K562 (cell line): Measurements from ENCODE around the gene DNAJB11. TPM values are rescaled to one million over a fixed set of nuclear protein-coding genes. Genes with fewer than 3 reads are reported as not detected.

ENCODE experiments used
- ATAC-seq: fragments of 200-7000 bp; cut with Tn5 transposase; 3 replicates; pipeline ENCODE4 v1.9.1; 2020; ENCODE audit warnings: moderate library complexity
- BruUV-seq: library from RNA; stranded (reverse); fragments of 400-500 nt; replicated peaks from 2 replicates; lab custom pipeline; 2021; lab: Mats Ljungman, UMichigan
- CTCF ChIA-PET: fragments of 300-600 bp; formaldehyde crosslinking; extraction: SDS; loops from one replicate; lab custom pipeline; 2021; ENCODE audit warnings: low intra/inter-chr PET ratio; lab: Yijun Ruan, JAX
- POLR2A ChIA-PET: fragments of 300-600, 350-650 bp; sonication (Branson Sonifier 250); formaldehyde crosslinking; extraction: SDS; loops from one replicate; lab custom pipeline; 2021; ENCODE audit warnings: antibody characterized with exemption, inconsistent platforms; lab: Yijun Ruan, JAX
- DNase-seq, 4 experiments: peaks; one replicate each; pipeline versions ENCODE4 v3.0.0 to v3.0.0-alpha.2; 2011 to 2018; ENCODE audit warnings: low spot score in 3 of 4, mixed read lengths in 3 of 4; ENCODE audit errors: extremely low read depth in 1 of 4
- FAIRE-seq: peaks from 2 replicates; lab custom pipeline; 2011; peaks lifted over from hg19 to GRCh38; lab: Jason Lieb, UNC
- H2AFZ ChIP-seq: 2 replicates; pipeline ENCODE4 v1.6.0; 2011; ENCODE audit warnings: low read depth, low read length, control low read depth, inconsistent platforms
- H3K27ac ChIP-seq: fragments of 200-600 bp; 3 replicates; pipeline ENCODE4 v1.8.0; 2011; ENCODE audit warnings: low read depth, mild to moderate bottlenecking, control low read depth, inconsistent platforms, low read length, moderate library complexity, mixed read lengths; ENCODE audit errors: extremely low read depth
- H3K27me3 ChIP-seq, 2 experiments: fragments of 300-600 bp in 1 of 2; 2 replicates in 1 of 2; 3 replicates in 1 of 2; pipeline versions ENCODE4 v1.6.0 to v1.8.0; 2011; ENCODE audit warnings: inconsistent platforms in 2 of 2, low read length in 2 of 2, mild to moderate bottlenecking in 1 of 2, mixed read lengths in 1 of 2, moderate library complexity in 1 of 2; ENCODE audit not compliant: control insufficient read depth in 2 of 2, insufficient read depth in 2 of 2
- H3K36me3 ChIP-seq: fragments of 300-600 bp; 3 replicates; pipeline ENCODE4 v1.8.0; 2011; ENCODE audit warnings: mild to moderate bottlenecking, low read length, inconsistent platforms; ENCODE audit not compliant: control insufficient read depth, insufficient read depth
- H3K4me1 ChIP-seq, 2 experiments: fragments of 200-600 bp in 1 of 2; replicated peaks in 1 of 2; 2 replicates in 1 of 2; 3 replicates in 1 of 2; pipeline versions ENCODE4 v1.5.1 to v1.8.0; 2011; ENCODE audit warnings: inconsistent platforms in 2 of 2, low read length in 2 of 2, mild to moderate bottlenecking in 1 of 2, mixed read lengths in 1 of 2, moderate library complexity in 1 of 2; ENCODE audit not compliant: control insufficient read depth in 2 of 2, insufficient read depth in 2 of 2
- H3K4me2 ChIP-seq: 2 replicates; pipeline ENCODE4 v1.6.1; 2011; ENCODE audit warnings: low read length, control low read depth, inconsistent platforms, mixed read lengths; ENCODE audit not compliant: insufficient read depth
- H3K4me3 ChIP-seq: fragments of 200-600 bp; sonication (generic), shearing (Covaris generic); 2 replicates; pipeline ENCODE4 v1.5.1; 2016; ENCODE audit warnings: control low read depth, inconsistent platforms
- H3K79me2 ChIP-seq: fragments of 200-600 bp; 3 replicates; pipeline ENCODE4 v1.8.0; 2011; ENCODE audit warnings: low read length, inconsistent platforms; ENCODE audit not compliant: control insufficient read depth, insufficient read depth
- H3K9ac ChIP-seq, 2 experiments: 2 replicates each; pipeline versions ENCODE4 v1.6.0 to v1.6.1; 2011; ENCODE audit warnings: low read depth in 2 of 2, low read length in 2 of 2, control low read depth in 1 of 2, inconsistent platforms in 1 of 2, mild to moderate bottlenecking in 1 of 2, mixed read lengths in 1 of 2; ENCODE audit not compliant: insufficient read depth in 1 of 2
- H3K9me1 ChIP-seq: one replicate; pipeline ENCODE4 v1.6.0; 2011; ENCODE audit warnings: inconsistent platforms, mild to moderate bottlenecking, low read length, moderate library complexity; ENCODE audit not compliant: control insufficient read depth, insufficient read depth
- H3K9me3 ChIP-seq: replicated peaks from 2 replicates; pipeline ENCODE4 v1.5.1; 2011; ENCODE audit warnings: low read depth, low read length, inconsistent platforms; ENCODE audit not compliant: control insufficient read depth, insufficient read depth
- H4K20me1 ChIP-seq: replicated peaks from 2 replicates; pipeline ENCODE4 v1.6.1; 2011; ENCODE audit warnings: low read length, inconsistent platforms, mixed read lengths; ENCODE audit not compliant: control insufficient read depth, insufficient read depth
- BDP1 ChIP-seq: IDR thresholded peaks from 3 replicates; pipeline ENCODE4 v1.6.1; 2011; ENCODE audit not compliant: insufficient read length, insufficient read depth
- BRD9 ChIP-seq: fragments of 450-650 bp; IDR thresholded peaks from 2 replicates; pipeline ENCODE4 v1.6.1; 2018; ENCODE audit warnings: low read depth; ENCODE audit not compliant: partially characterized antibody
- FIP1L1 ChIP-seq: fragments of 200-400 bp; formaldehyde crosslinking; IDR thresholded peaks from 2 replicates; pipeline ENCODE4 v1.6.1; 2018; ENCODE audit warnings: mild to moderate bottlenecking, low read depth, low read length; ENCODE audit not compliant: poor library complexity, severe bottlenecking
- GATAD2B ChIP-seq: fragments of 450-650 bp; IDR thresholded peaks from 2 replicates; pipeline ENCODE4 v1.6.1; 2017; ENCODE audit warnings: mild to moderate bottlenecking, borderline replicate concordance
- LARP7 ChIP-seq: fragments of 450-650 bp; IDR thresholded peaks from 2 replicates; pipeline ENCODE4 v1.6.1; 2016
- MYNN ChIP-seq, 2 experiments: sonication (generic); formaldehyde crosslinking in 1 of 2; IDR thresholded peaks; 2 replicates each; pipeline versions ENCODE4 v1.5.0 to v1.6.1; 2016 to 2020; ENCODE audit warnings: antibody characterized with exemption in 1 of 2, missing genetic modification reagents in 1 of 2
- POLR2H ChIP-seq: IDR thresholded peaks from 2 replicates; pipeline ENCODE4 v1.6.1; 2016; ENCODE audit warnings: missing genetic modification characterization, low read depth, mild to moderate bottlenecking, control low read depth, missing compliant biosample characterization, moderate library complexity
- RBM15 ChIP-seq: fragments of 200-400 bp; formaldehyde crosslinking; IDR thresholded peaks from 2 replicates; pipeline ENCODE4 v1.6.1; 2018; ENCODE audit warnings: mild to moderate bottlenecking, low read length, moderate library complexity; ENCODE audit not compliant: insufficient read depth
- RBM22 ChIP-seq: fragments of 200-400 bp; formaldehyde crosslinking; IDR thresholded peaks from 2 replicates; pipeline ENCODE4 v1.6.1; 2018; ENCODE audit warnings: low read length, low read depth; ENCODE audit not compliant: poor library complexity, severe bottlenecking
- U2AF2 ChIP-seq: fragments of 200-400 bp; formaldehyde crosslinking; optimal IDR thresholded peaks from 2 replicates; pipeline ENCODE3; 2017; ENCODE audit warnings: low read depth, mild to moderate bottlenecking, low read length
- WHSC1 ChIP-seq: IDR thresholded peaks from one replicate; pipeline ENCODE4 v1.6.1; 2012; ENCODE audit warnings: low read length, control low read depth, inconsistent platforms
- XRCC4 ChIP-seq: IDR thresholded peaks from one replicate; pipeline ENCODE4 v1.6.1; 2011; ENCODE audit not compliant: insufficient read depth, insufficient read length; ENCODE audit errors: extremely low read depth
- ZBTB33 ChIP-seq: sonication (generic); formaldehyde crosslinking; IDR thresholded peaks from 2 replicates; pipeline ENCODE4 v1.8.1; 2023; ENCODE audit warnings: mild to moderate bottlenecking, missing genetic modification reagents
- ZNF124 ChIP-seq: sonication (generic); formaldehyde crosslinking; IDR thresholded peaks from 2 replicates; pipeline ENCODE4 v1.8.1; 2022; ENCODE audit warnings: missing genetic modification reagents
- ZNF232 ChIP-seq: sonication (generic); formaldehyde crosslinking; IDR thresholded peaks from 2 replicates; pipeline ENCODE4 v1.8.0; 2022; ENCODE audit warnings: mild to moderate bottlenecking, missing genetic modification reagents
- ZNF24 ChIP-seq: fragments of 450-650 bp; IDR thresholded peaks from 2 replicates; pipeline ENCODE4 v1.6.1; 2016
- ZNF668 ChIP-seq: fragments of 250-450 bp; sonication (Bioruptor Pico); IDR thresholded peaks from 2 replicates; pipeline ENCODE4 v1.8.0; 2022; ENCODE audit warnings: mild to moderate bottlenecking, inconsistent platforms
- in situ Hi-C: fragments of 300-500 bp; cut with MboI; formaldehyde crosslinking; loops from 4 replicates; pipeline ENCODE4 v1.15.0; 2018; ENCODE audit warnings: inconsistent platforms, mixed read lengths
- intact Hi-C: fragments of 100-400 bp; cut with micrococcal nuclease; formaldehyde crosslinking; loops from 2 replicates; pipeline ENCODE4 v1.14.2; 2022
- polyA plus RNA-seq, 8 experiments: library from polyadenylated mRNA; depleted of rRNA in 4 of 8; stranded (reverse) in 5 of 8; unstranded in 3 of 8; fragments of >200 nt; fragmentation: Nextera tagmentation in 2 of 8; fragmentation: Illumina TruSeq in 1 of 8; extraction: Ambion mirVana in 2 of 8; extraction: Trizol in 1 of 8; gene quantifications; 2 replicates each; pipeline versions ENCODE4 v1.2.1 to v1.2.3, GENCODE V29; 2011 to 2014; ENCODE audit warnings: inconsistent platforms in 1 of 8, missing spikeins in 1 of 8
- total RNA-seq, 7 experiments: library from RNA; depleted of rRNA in 6 of 7; stranded (reverse); fragments of >200 nt in 6 of 7; fragmentation: Illumina TruSeq in 2 of 7; extraction: Trizol in 2 of 7; gene quantifications; 2 replicates each; pipeline versions ENCODE4 v1.2.1 to v1.2.3, GENCODE V29; 2011 to 2021; ENCODE audit warnings: low replicate concordance in 1 of 7
- TF ChIP-seq, protein P1 (sequence below): fragments of 250-450 bp; sonication (Bioruptor Pico); IDR thresholded peaks from 2 replicates; pipeline ENCODE4 v1.9.0; 2021; ENCODE audit warnings: mild to moderate bottlenecking, inconsistent platforms
- TF ChIP-seq, protein P2 (sequence below): sonication (generic); formaldehyde crosslinking; IDR thresholded peaks from 2 replicates; pipeline ENCODE4 v1.8.1; 2023; ENCODE audit warnings: mild to moderate bottlenecking, missing genetic modification reagents

Gene DNAJB11
- total and polyA plus RNA-seq, 9 of the 15 experiments (the other 6 are each of a cell fraction or from before 2014, with no cell fraction given), result 14.8 to 74.7 (median 63.8) TPM

- no peak overlapping the region for H3K27ac ChIP-seq
- TF ChIP-seq RBM22 (no peak), LARP7 (no peak), ZNF24 (no peak), FIP1L1 (no peak), ZNF232 (no peak), ZNF668 (CRISPR knock-in tag) (no peak), ZBTB33 (CRISPR knock-in tag) (no peak), POLR2H (tag) (no peak), RBM15 (no peak), U2AF2 (no peak), WHSC1 (no peak), BRD9 (no peak), ZNF124 (CRISPR knock-in tag) (no peak), XRCC4 (no peak), GATAD2B (no peak), MYNN (IDR thresholded peaks at IDR 0.05) (no peak), MYNN (CRISPR knock-in tag; IDR thresholded peaks at IDR 0.05) (no peak), BDP1 (no peak)
- TF ChIP-seq, protein P1, sequence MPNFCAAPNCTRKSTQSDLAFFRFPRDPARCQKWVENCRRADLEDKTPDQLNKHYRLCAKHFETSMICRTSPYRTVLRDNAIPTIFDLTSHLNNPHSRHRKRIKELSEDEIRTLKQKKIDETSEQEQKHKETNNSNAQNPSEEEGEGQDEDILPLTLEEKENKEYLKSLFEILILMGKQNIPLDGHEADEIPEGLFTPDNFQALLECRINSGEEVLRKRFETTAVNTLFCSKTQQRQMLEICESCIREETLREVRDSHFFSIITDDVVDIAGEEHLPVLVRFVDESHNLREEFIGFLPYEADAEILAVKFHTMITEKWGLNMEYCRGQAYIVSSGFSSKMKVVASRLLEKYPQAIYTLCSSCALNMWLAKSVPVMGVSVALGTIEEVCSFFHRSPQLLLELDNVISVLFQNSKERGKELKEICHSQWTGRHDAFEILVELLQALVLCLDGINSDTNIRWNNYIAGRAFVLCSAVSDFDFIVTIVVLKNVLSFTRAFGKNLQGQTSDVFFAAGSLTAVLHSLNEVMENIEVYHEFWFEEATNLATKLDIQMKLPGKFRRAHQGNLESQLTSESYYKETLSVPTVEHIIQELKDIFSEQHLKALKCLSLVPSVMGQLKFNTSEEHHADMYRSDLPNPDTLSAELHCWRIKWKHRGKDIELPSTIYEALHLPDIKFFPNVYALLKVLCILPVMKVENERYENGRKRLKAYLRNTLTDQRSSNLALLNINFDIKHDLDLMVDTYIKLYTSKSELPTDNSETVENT (CRISPR knock-in tag), result no peak
- TF ChIP-seq, protein P2, sequence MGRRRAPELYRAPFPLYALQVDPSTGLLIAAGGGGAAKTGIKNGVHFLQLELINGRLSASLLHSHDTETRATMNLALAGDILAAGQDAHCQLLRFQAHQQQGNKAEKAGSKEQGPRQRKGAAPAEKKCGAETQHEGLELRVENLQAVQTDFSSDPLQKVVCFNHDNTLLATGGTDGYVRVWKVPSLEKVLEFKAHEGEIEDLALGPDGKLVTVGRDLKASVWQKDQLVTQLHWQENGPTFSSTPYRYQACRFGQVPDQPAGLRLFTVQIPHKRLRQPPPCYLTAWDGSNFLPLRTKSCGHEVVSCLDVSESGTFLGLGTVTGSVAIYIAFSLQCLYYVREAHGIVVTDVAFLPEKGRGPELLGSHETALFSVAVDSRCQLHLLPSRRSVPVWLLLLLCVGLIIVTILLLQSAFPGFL (CRISPR knock-in tag), result no peak
- no peak for FAIRE-seq
- H2AFZ ChIP-seq, result no peak overlapping the region
- in situ Hi-C loops, result no loop called here
- CTCF ChIA-PET, result no interaction called here
- no peaks in the 10 kb centered on the region; a peak in 2 of 5 replicates for H3K27me3 ChIP-seq
- POLR2A ChIA-PET, result interaction anchor here (0.7 kb wide), 1 partner anchor 34 kb away, joined by 3 read pairs; no protein-coding TSS in a partner anchor
- no TSS peak for BruUV-seq
- H4K20me1 ChIP-seq, result no peaks in the 10 kb centered on the region
- H3K9ac ChIP-seq, result no peak overlapping the region
- H3K9me3 ChIP-seq, result no peaks in the 10 kb centered on the region
- no peak overlapping the region for H3K4me3 ChIP-seq
- peaks cover 0 to 9% of the 10 kb centered on the region in 2 experiments; a peak in 2 of 5 replicates for H3K4me1 ChIP-seq
- no peaks in the 10 kb centered on the region for H3K79me2 ChIP-seq
- no peak for ATAC-seq
- H3K9me1 ChIP-seq, result no peaks in the 10 kb centered on the region
- intact Hi-C loops, result loop anchor here (5.0 kb wide), 1 partner anchor 623 kb away; no protein-coding TSS in a partner anchor
- H3K36me3 ChIP-seq, result no peaks in the 10 kb centered on the region
- no peak for DNase-seq
- H3K4me2 ChIP-seq, result no peak overlapping the region
These were observed 34.6 kb downstream of the DNAJB11 start for GRCh38 chr3:186605078-186605477.
